Osteocyte (in vitro differentiated cells): ENCODE data around the gene EDN3. TPM values are rescaled to one million over a fixed set of nuclear protein-coding genes. Genes with fewer than 3 reads are reported as not detected.

Experiments used
- DNase-seq: peaks from one replicate; pipeline ENCODE4 v3.0.0; 2021; ENCODE audit warnings: mixed read lengths; ENCODE audit not compliant: unreplicated experiment; ENCODE audit errors: extremely low spot score
- H3K27ac Mint-ChIP-seq: one replicate; pipeline ENCODE4 v1.8.0; 2021; ENCODE audit warnings: mild to moderate bottlenecking, mixed read lengths; ENCODE audit not compliant: unreplicated experiment
- H3K27me3 Mint-ChIP-seq: one replicate; pipeline ENCODE4 v1.8.0; 2021; ENCODE audit warnings: mixed read lengths; ENCODE audit not compliant: unreplicated experiment
- H3K36me3 Mint-ChIP-seq: one replicate; pipeline ENCODE4 v1.8.0; 2021; ENCODE audit warnings: mixed read lengths; ENCODE audit not compliant: unreplicated experiment
- H3K4me1 Mint-ChIP-seq: one replicate; pipeline ENCODE4 v1.8.0; 2021; ENCODE audit warnings: mixed read lengths; ENCODE audit not compliant: unreplicated experiment
- H3K4me3 Mint-ChIP-seq: one replicate; pipeline ENCODE4 v1.8.0; 2021; ENCODE audit warnings: mild to moderate bottlenecking, moderate library complexity, mixed read lengths; ENCODE audit not compliant: unreplicated experiment
- H3K9me3 Mint-ChIP-seq: one replicate; pipeline ENCODE4 v1.8.0; 2021; ENCODE audit warnings: mixed read lengths; ENCODE audit not compliant: unreplicated experiment
- CTCF ChIP-seq: fragments of 200-600 bp; sonication (generic); IDR thresholded peaks from 2 replicates; pipeline ENCODE4 v1.5.0; 2021; ENCODE audit warnings: antibody characterized with exemption, mild to moderate bottlenecking, moderate library complexity
- total RNA-seq: library from RNA; stranded (reverse); gene quantifications from 2 replicates; pipeline ENCODE4 v1.2.1, GENCODE V29; 2021

Gene EDN3
- total RNA-seq, 1 donor from 2014 or later = not detected

GRCh38 chr20:59363101-59363500 is 62.7 kb downstream of the EDN3 start:
- no peaks in the 10 kb centered on the region for H3K36me3 Mint-ChIP-seq

DNA sequence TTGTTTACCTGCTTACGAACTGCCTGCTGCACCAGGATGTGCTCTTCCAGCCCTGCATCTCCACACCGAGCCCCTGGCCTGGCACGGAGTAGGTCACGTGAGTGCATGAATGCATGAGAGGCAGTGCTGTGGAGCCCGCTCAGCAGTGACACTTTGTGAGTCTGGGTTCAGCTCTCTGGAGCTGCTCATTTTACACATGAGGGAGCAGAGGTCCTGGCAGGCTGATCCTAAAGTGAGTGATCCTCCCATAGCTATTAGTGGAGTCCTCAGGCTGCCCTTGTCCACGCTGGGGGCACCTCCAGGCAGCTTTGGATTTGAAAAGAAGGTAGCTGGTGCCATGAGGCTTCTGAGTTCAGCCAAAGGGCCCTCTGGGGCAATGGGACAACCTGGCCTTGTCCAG is 64.2 kb downstream of the EDN3 start:
- Mint-ChIP-seq H3K27ac (no peak overlapping the region), H3K27me3 (no peaks in the 10 kb centered on the region), H3K36me3 (no peaks in the 10 kb centered on the region), H3K4me1 (no peaks in the 10 kb centered on the region), H3K4me3 (no peak overlapping the region), H3K9me3 (no peaks in the 10 kb centered on the region)
- no peak for TF ChIP-seq CTCF
- no peak for DNase-seq

More at GRCh38 chr20:59363101-59363500, 62.7 kb downstream of the EDN3 start:
- H3K27ac Mint-ChIP-seq = no peak overlapping the region
- H3K4me3 Mint-ChIP-seq = no peak overlapping the region
- no peaks in the 10 kb centered on the region for H3K27me3 Mint-ChIP-seq
- TF ChIP-seq CTCF = no peak
- no peak for DNase-seq
- no peaks in the 10 kb centered on the region for H3K9me3 Mint-ChIP-seq
- no peaks in the 10 kb centered on the region for H3K4me1 Mint-ChIP-seq

DNA sequence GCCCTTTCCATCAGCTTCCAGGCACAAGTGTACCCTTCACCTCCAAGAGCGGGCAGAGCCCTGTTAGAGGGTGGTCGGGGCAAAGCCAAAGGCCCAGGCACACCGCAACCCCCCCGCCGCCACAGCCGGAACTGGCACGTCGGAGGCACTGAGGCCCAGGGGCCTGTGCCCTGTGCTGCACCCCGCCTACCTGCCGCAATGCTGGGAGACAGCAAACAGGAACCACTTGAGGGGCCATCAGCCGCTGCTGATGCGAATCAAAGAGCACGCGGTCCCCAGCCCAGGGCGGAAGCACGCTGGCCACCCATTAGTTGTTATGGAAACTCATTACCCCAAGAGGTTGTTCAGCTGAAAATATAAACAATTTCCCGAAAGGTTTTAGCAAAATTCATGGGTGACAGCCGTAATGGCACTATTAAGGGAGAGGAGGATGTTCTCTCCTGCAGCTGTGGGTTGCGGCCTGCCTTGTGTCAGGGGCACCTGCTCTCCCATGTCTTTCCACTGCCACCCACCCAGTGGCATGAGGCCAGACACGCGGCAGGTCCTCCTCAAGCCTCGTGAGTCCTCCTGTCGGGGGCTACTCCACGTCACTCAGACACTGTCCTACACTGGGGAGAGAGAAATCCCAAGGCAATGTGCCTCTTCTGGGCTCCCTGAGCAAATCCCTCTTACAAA is 65.3 kb downstream of the EDN3 start:
- Mint-ChIP-seq H3K27me3 (no peaks in the 10 kb centered on the region), H3K36me3 (no peaks in the 10 kb centered on the region), H3K27ac (no peak overlapping the region), H3K4me3 (no peak overlapping the region), H3K4me1 (no peaks in the 10 kb centered on the region), H3K9me3 (no peaks in the 10 kb centered on the region)
- no peak for TF ChIP-seq CTCF
- no peak for DNase-seq

GRCh38 chr20:59371431-59371830 is 71.0 kb downstream of the EDN3 start:
- Mint-ChIP-seq H3K27ac (no peak overlapping the region), H3K27me3 (no peaks in the 10 kb centered on the region), H3K4me3 (no peak overlapping the region), H3K4me1 (peaks cover 8% of the 10 kb centered on the region), H3K36me3 (no peaks in the 10 kb centered on the region), H3K9me3 (no peaks in the 10 kb centered on the region)
- TF ChIP-seq CTCF = no peak
- no peak for DNase-seq

GRCh38 chr20:59374261-59374660 is 73.8 kb downstream of the EDN3 start:
- no peak overlapping the region for H3K27ac Mint-ChIP-seq
- DNase-seq = no peak
- H3K4me1 Mint-ChIP-seq = peaks cover 20% of the 10 kb centered on the region
- no peaks in the 10 kb centered on the region for H3K27me3 Mint-ChIP-seq
- no peaks in the 10 kb centered on the region for H3K9me3 Mint-ChIP-seq
- no peaks in the 10 kb centered on the region for H3K36me3 Mint-ChIP-seq
- no peak for TF ChIP-seq CTCF
- no peak overlapping the region for H3K4me3 Mint-ChIP-seq
